T-helper 22 cell (primary cell): ENCODE data around the gene SLC25A29.
A peak's percentile ranks its signal among the peaks of the same experiment; 100 is the strongest.
"Not testable (repeated sequence)": the region's sequence is repeated elsewhere in the genome, so short reads cannot be mapped to it uniquely, and the experiment has no call there.

Source experiments
- DNase-seq: peaks from one replicate; pipeline ENCODE4 v3.0.0-alpha.2; 2020; ENCODE audit warnings: low read depth

Gene SLC25A29

GRCh38 chr14:100306101-100306997 lies at the start of gene SLC25A29:
Gene SLC25A29, minus strand, starts transcription at chr14:100306444. Its CDS starts 212 bp downstream, at chr14:100306232.
- DNase-seq: peak; percentile 61

GRCh38 chr14:100350986-100351385 lies 44.7 kb upstream of the SLC25A29 start:
- no peak for DNase-seq

- DNase-seq: no peak
These were observed 44.2 kb upstream of the SLC25A29 start for GRCh38 chr14:100350276-100350926.

- DNase-seq: no peak
These were observed 42.8 kb upstream of the SLC25A29 start for GRCh38 chr14:100348784-100349685.

- DNase-seq: no peak
These were observed 42.0 kb upstream of the SLC25A29 start for GRCh38 chr14:100348253-100348729.

GRCh38 chr14:100346306-100347091 lies 40.3 kb upstream of the SLC25A29 start:
- DNase-seq: no peak

GRCh38 chr14:100345711-100346110 lies 39.5 kb upstream of the SLC25A29 start:
- no peak for DNase-seq

- not testable (repeated sequence) for DNase-seq
These were observed 38.4 kb upstream of the SLC25A29 start for GRCh38 chr14:100344657-100345056.

- not testable (repeated sequence) for DNase-seq
These were observed 36.6 kb upstream of the SLC25A29 start for GRCh38 chr14:100342826-100343225.

GRCh38 chr14:100342195-100342594 lies 36.0 kb upstream of the SLC25A29 start:
- DNase-seq: no peak

- DNase-seq: no peak
These were observed 35.2 kb upstream of the SLC25A29 start for GRCh38 chr14:100341301-100342031.

GRCh38 chr14:100340423-100340813 lies 34.2 kb upstream of the SLC25A29 start:
- no peak for DNase-seq

GRCh38 chr14:100339766-100340422 lies 33.6 kb upstream of the SLC25A29 start:
- DNase-seq: no peak

GRCh38 chr14:100336618-100337530 lies 30.6 kb upstream of the SLC25A29 start:
- DNase-seq: no peak

- no peak for DNase-seq
These were observed 28.7 kb upstream of the SLC25A29 start for GRCh38 chr14:100334904-100335303.

GRCh38 chr14:100333827-100334226 lies 27.6 kb upstream of the SLC25A29 start:
- DNase-seq: no peak

- DNase-seq: no peak
These were observed 27.1 kb upstream of the SLC25A29 start for GRCh38 chr14:100333311-100333710.

- no peak for DNase-seq
These were observed 26.6 kb upstream of the SLC25A29 start for GRCh38 chr14:100332797-100333196.
